GM12892 (cell line): ENCODE results near the gene SKA3.
A peak's percentile ranks its signal among the peaks of the same experiment; 100 is the strongest.
"Not testable (repeated sequence)": the region's sequence is repeated elsewhere in the genome, so short reads cannot be mapped to it uniquely, and the experiment has no call there.

Experiments used
- DNase-seq: peaks from one replicate; pipeline ENCODE4 v3.0.0; 2011; ENCODE audit not compliant: insufficient read length
- FAIRE-seq: peaks from 2 replicates; lab custom pipeline; 2011; peaks lifted over from hg19 to GRCh38; lab: Jason Lieb, UNC
- POLR2A ChIP-seq: IDR thresholded peaks from 2 replicates; pipeline ENCODE4 v1.6.1; 2011; ENCODE audit warnings: low read depth, low read length, control low read depth
- POLR2AphosphoS5 ChIP-seq: IDR thresholded peaks from 2 replicates; pipeline ENCODE4 v1.6.1; 2011; ENCODE audit warnings: low read depth, low read length, control low read depth
- TAF1 ChIP-seq: IDR thresholded peaks from 2 replicates; pipeline ENCODE4 v1.6.1; 2011; ENCODE audit warnings: low read depth, mild to moderate bottlenecking, control low read depth, low read length, borderline replicate concordance

The SKA3 gene

GRCh38 chr13:21147827-21148226 lies 28.5 kb downstream of the SKA3 start:
- FAIRE-seq (no peak), DNase-seq (no peak)
- TF ChIP-seq TAF1, result no peak
- TF ChIP-seq POLR2AphosphoS5, result peak; percentile 91
- TF ChIP-seq POLR2A, result peak; percentile 65

GRCh38 chr13:21142766-21143165 lies 33.6 kb downstream of the SKA3 start:
- FAIRE-seq, result no peak
- TF ChIP-seq POLR2A, result no peak
- no peak for DNase-seq

- DNase-seq (no peak), FAIRE-seq (no peak)
- TF ChIP-seq TAF1 (no peak), POLR2AphosphoS5 (no peak), POLR2A (no peak)
Measured at GRCh38 chr13:21139374-21139773, 37.0 kb downstream of the SKA3 start.

GRCh38 chr13:21138561-21138960 lies 37.8 kb downstream of the SKA3 start:
- TF ChIP-seq TAF1, result no peak
- no peak for TF ChIP-seq POLR2A
- no peak for TF ChIP-seq POLR2AphosphoS5
- DNase-seq (no peak), FAIRE-seq (no peak)

GRCh38 chr13:21137696-21138095 lies 38.7 kb downstream of the SKA3 start:
- TF ChIP-seq POLR2A (no peak), POLR2AphosphoS5 (no peak), TAF1 (no peak)
- FAIRE-seq (no peak), DNase-seq (no peak)

- not testable (repeated sequence) for FAIRE-seq
Measured at GRCh38 chr13:21135833-21136232, 40.5 kb downstream of the SKA3 start.

GRCh38 chr13:21134475-21134874 lies 41.9 kb downstream of the SKA3 start:
- no peak for DNase-seq
- TF ChIP-seq POLR2A (no peak), TAF1 (no peak), POLR2AphosphoS5 (no peak)
- FAIRE-seq, result no peak

More at GRCh38 chr13:21135833-21136232, 40.5 kb downstream of the SKA3 start:
- DNase-seq, result not testable (repeated sequence)

GRCh38 chr13:21133077-21133476 lies 43.3 kb downstream of the SKA3 start:
- FAIRE-seq (no peak), DNase-seq (no peak)
- no peak for TF ChIP-seq POLR2A
- no peak for TF ChIP-seq TAF1

- no peak for TF ChIP-seq POLR2A
- no peak for TF ChIP-seq TAF1
- TF ChIP-seq POLR2AphosphoS5, result no peak
- FAIRE-seq, result no peak
- DNase-seq, result no peak
Measured at GRCh38 chr13:21130116-21130515, 46.2 kb downstream of the SKA3 start.

GRCh38 chr13:21124852-21125251 lies 51.5 kb downstream of the SKA3 start:
- no peak for TF ChIP-seq POLR2A
- TF ChIP-seq TAF1, result no peak
- no peak for TF ChIP-seq POLR2AphosphoS5
- no peak for DNase-seq
- FAIRE-seq, result no peak

GRCh38 chr13:21123956-21124355 lies 52.4 kb downstream of the SKA3 start:
- TF ChIP-seq POLR2A (no peak), POLR2AphosphoS5 (no peak), TAF1 (no peak)
- DNase-seq (no peak), FAIRE-seq (no peak)

GRCh38 chr13:21121616-21122015 lies 54.7 kb downstream of the SKA3 start:
- DNase-seq (no peak), FAIRE-seq (no peak)
- no peak for TF ChIP-seq TAF1
- TF ChIP-seq POLR2A, result no peak
- no peak for TF ChIP-seq POLR2AphosphoS5

- TF ChIP-seq POLR2A (no peak), TAF1 (no peak), POLR2AphosphoS5 (no peak)
- FAIRE-seq, result no peak
Measured at GRCh38 chr13:21120191-21120590, 56.2 kb downstream of the SKA3 start.

GRCh38 chr13:21119526-21119925 lies 56.8 kb downstream of the SKA3 start:
- TF ChIP-seq POLR2A (no peak), TAF1 (no peak), POLR2AphosphoS5 (no peak)
- FAIRE-seq, result no peak
- DNase-seq, result no peak

More at GRCh38 chr13:21120191-21120590, 56.2 kb downstream of the SKA3 start:
- no peak for DNase-seq
